BLaER1 treated with 17β-estradiol and CSF1 and Interleukin-3, amounts not matched to agents 10 nM and 100 nM (cell line): ENCODE results near the gene PLCB1.
A peak's percentile ranks its signal among the peaks of the same experiment; 100 is the strongest.

Experiments used
- H3K27ac ChIP-seq, 11 experiments: shearing (Covaris generic); formaldehyde crosslinking; 2 replicates each; pipeline ENCODE4 v1.8.1; 2022
- H3K27me3 ChIP-seq, 11 experiments: shearing (Covaris generic); formaldehyde crosslinking; 2 replicates each; pipeline ENCODE4 v1.8.1; 2022
- H3K36me3 ChIP-seq, 11 experiments: shearing (Covaris generic); formaldehyde crosslinking; 2 replicates each; pipeline ENCODE4 v1.8.1; 2022
- H3K4me1 ChIP-seq, 10 experiments: shearing (Covaris generic); formaldehyde crosslinking; 2 replicates each; pipeline ENCODE4 v1.8.1; 2022
- H3K4me2 ChIP-seq, 11 experiments: shearing (Covaris generic); formaldehyde crosslinking; 2 replicates each; pipeline ENCODE4 v1.8.1; 2022
- H3K4me3 ChIP-seq, 10 experiments: shearing (Covaris generic); formaldehyde crosslinking; 2 replicates each; pipeline ENCODE4 v1.8.1; 2022
- H3K9ac ChIP-seq, 11 experiments: shearing (Covaris generic); formaldehyde crosslinking; 2 replicates each; pipeline ENCODE4 v1.8.1; 2022
- H3K9me3 ChIP-seq, 11 experiments: shearing (Covaris generic); formaldehyde crosslinking; replicated peaks in 1 of 11; 2 replicates each; pipeline ENCODE4 v1.8.1; 2022
- H4K20me1 ChIP-seq, 11 experiments: shearing (Covaris generic); formaldehyde crosslinking; 2 replicates each; pipeline ENCODE4 v1.8.1; 2022
- Cebpa-rat ChIP-seq, 11 experiments: shearing (Covaris generic); IDR thresholded peaks; 2 replicates each; pipeline ENCODE4 v1.8.1; 2022

The PLCB1 gene

DNA sequence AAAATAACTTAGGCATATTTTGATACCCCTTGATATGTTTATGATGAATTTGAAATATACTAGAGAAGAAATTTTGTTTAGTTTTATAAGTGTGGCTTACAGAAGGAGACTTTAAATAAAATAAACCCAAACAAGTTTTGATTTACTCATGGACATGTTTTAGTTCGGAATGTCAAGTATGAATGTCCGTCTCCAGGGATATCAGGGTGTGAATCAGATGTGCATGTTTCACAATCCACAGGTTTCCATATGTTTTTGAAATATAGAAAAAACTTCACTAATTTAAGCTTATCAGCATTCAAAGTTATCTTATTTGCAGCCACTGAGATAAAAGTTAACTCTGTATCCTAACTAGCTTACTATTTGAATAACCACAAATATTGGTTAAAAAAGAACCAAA lies 51.5 kb downstream of the PLCB1 start:
- Histone ChIP-seq H3K9me3 (peaks cover 0 to 16% (median 7%) of the 10 kb centered on the region in 11 experiments; a peak in 5 of 22 replicates), H3K4me2 (no peak overlapping the region), H3K4me3 (no peak overlapping the region), H3K27ac (no peak overlapping the region), H3K27me3 (0 out of 22 replicates have a peak, but pooled peaks cover 0 to 8% (median 0%) of the 10 kb centered on the region in 11 experiments), H4K20me1 (peaks cover 0 to 15% (median 0%) of the 10 kb centered on the region in 11 experiments; a peak in 4 of 22 replicates), H3K36me3 (no peaks in the 10 kb centered on the region), H3K9ac (no peak overlapping the region), H3K4me1 (peaks cover 0 to 12% (median 3%) of the 10 kb centered on the region in 10 experiments; a peak in 8 of 20 replicates)
- no peak for TF ChIP-seq Cebpa-rat (IDR thresholded peaks at IDR 0.05)

DNA sequence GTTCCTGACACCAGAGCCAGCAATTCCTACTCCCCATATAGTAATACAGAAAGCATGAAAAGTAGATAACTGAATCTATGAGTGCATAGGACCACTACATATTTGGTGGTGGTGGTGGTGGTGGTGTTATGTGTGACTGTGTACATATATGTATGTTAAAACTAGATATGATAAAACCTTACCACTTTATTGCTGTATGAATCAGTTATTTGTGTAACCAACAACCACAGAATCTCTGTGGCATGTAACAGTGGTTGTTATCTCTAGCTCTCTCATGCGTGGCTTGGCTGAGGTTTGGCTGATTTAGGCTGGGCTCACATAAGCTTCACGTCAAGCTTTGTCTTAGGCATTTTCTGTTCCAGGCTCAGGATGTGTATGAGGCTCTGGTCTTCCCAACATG lies 55.7 kb downstream of the PLCB1 start:
- H3K9ac ChIP-seq, result no peak overlapping the region
- no peak for TF ChIP-seq Cebpa-rat (IDR thresholded peaks at IDR 0.05)

DNA sequence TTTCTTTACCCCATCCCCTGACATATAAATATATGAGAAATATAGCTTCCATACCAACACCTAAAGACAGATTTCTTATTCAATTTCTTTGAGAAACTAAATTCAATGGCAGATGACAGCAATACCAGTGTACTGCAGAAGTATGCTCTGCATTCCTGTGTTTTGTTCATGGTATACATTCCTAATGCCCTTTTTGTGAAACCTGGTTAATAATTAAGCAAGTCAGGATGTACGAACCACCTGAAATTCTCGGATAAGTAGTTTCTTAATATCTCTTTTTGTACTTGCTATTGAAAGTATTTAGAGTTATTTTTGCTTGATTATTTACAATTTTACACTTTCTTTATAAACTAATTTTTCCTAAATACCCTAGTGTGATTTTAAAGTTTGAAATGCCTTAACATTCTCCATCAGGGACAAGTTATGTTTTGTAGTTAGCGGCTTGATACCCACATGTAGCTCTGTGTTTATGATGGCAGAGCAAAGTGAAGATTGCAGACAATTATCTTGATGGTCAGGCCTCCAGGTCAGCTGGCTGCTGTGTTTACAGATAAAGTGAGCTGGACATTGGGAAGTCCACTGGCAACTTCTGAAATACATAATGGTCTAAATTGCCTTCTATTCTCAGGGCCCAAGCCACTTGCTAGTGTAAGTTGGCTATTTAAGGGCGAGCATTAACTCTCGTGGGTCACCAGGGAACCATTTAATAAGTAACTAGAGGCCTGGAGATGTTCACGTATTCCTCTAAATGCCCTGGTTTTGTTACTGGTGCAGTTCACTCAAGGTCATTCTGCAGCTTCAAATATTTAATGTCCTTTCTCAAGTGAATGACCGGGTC lies 58.2 kb downstream of the PLCB1 start:
- Histone ChIP-seq H4K20me1 (peaks cover 0 to 15% (median 0%) of the 10 kb centered on the region in 11 experiments; a peak in 4 of 22 replicates), H3K36me3 (peaks cover 0 to 25% (median 10%) of the 10 kb centered on the region in 11 experiments; a peak in 11 of 22 replicates), H3K4me3 (no peak overlapping the region), H3K27ac (no peak overlapping the region), H3K4me1 (peaks cover 0 to 12% (median 3%) of the 10 kb centered on the region in 10 experiments; a peak in 8 of 20 replicates), H3K9me3 (peaks cover 18 to 32% (median 26%) of the 10 kb centered on the region in 11 experiments), H3K27me3 (0 out of 22 replicates have a peak, but pooled peaks cover 0 to 8% (median 0%) of the 10 kb centered on the region in 11 experiments), H3K9ac (no peak overlapping the region), H3K4me2 (no peak overlapping the region)
- no peak for TF ChIP-seq Cebpa-rat (IDR thresholded peaks at IDR 0.05)

More for the DNA sequence above, 55.7 kb downstream of the PLCB1 start:
- Histone ChIP-seq H3K4me3 (no peak overlapping the region), H3K27me3 (0 out of 22 replicates have a peak, but pooled peaks cover 0 to 8% (median 0%) of the 10 kb centered on the region in 11 experiments), H3K4me1 (peaks cover 0 to 12% (median 3%) of the 10 kb centered on the region in 10 experiments; a peak in 8 of 20 replicates), H3K27ac (no peak overlapping the region), H3K4me2 (peak overlapping the region in 7 of 11 experiments; percentile 2 to 37 (median 22); a peak in 7 of 22 replicates), H3K9me3 (peaks cover 2 to 9% (median 7%) of the 10 kb centered on the region in 11 experiments; a peak in 19 of 22 replicates), H3K36me3 (peaks cover 0 to 7% (median 0%) of the 10 kb centered on the region in 11 experiments; a peak in 4 of 22 replicates), H4K20me1 (peaks cover 0 to 15% (median 0%) of the 10 kb centered on the region in 11 experiments; a peak in 4 of 22 replicates)

DNA sequence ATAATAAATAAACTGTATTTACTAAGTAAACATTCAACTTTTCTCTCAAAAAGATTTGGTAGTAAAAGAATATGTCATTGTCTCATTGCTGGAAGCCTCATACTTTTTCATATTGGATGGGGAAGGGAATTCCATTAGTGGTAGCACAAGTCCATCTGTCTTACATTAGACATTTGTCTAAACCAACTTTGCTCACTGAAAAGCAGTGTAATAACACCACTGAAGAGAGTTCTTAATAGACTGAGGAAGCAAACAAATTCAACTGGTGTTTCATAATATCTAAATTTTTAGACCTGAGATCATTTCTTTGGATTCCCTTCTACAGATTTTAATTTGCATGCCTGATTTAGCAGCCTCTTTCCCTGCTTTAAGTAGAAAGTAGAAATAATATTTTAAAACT lies 62.7 kb downstream of the PLCB1 start:
- no peak overlapping the region for H3K4me3 ChIP-seq
- H3K36me3 ChIP-seq, result peaks cover 0 to 27% (median 13%) of the 10 kb centered on the region in 11 experiments; a peak in 12 of 22 replicates
- H3K27me3 ChIP-seq, result no peaks in the 10 kb centered on the region
- no peak overlapping the region for H3K9ac ChIP-seq
- H3K4me2 ChIP-seq, result no peak overlapping the region
- no peak for TF ChIP-seq Cebpa-rat (IDR thresholded peaks at IDR 0.05)
- H3K27ac ChIP-seq, result no peak overlapping the region
- H3K9me3 ChIP-seq, result peaks cover 25 to 45% (median 38%) of the 10 kb centered on the region in 11 experiments
- no peaks in the 10 kb centered on the region for H4K20me1 ChIP-seq
- H3K4me1 ChIP-seq, result no peaks in the 10 kb centered on the region

DNA sequence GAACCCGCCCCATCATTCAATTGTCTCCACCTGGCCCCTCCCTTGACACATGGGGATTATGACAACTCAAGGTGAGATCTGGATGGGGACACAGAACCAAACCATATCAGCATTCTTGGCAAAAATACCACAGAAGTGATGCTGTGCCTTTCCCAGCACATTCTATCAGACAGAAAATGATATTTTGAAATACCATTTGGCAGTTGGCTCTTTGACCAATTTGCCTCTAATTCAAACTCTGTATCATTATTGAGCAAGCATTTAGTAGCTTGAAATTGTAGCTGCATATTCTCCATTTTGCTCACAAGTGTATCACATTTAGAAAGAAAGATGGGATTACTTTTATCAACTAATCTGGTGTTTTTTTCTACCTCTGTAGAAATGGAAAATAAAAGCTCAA lies 64.0 kb downstream of the PLCB1 start:
- Histone ChIP-seq H3K27me3 (no peaks in the 10 kb centered on the region), H3K27ac (no peak overlapping the region), H3K36me3 (peaks cover 0 to 27% (median 13%) of the 10 kb centered on the region in 11 experiments; a peak in 12 of 22 replicates), H4K20me1 (no peaks in the 10 kb centered on the region), H3K4me1 (no peaks in the 10 kb centered on the region), H3K4me2 (no peak overlapping the region), H3K9ac (no peak overlapping the region), H3K9me3 (peaks cover 25 to 45% (median 38%) of the 10 kb centered on the region in 11 experiments), H3K4me3 (no peak overlapping the region)
- TF ChIP-seq Cebpa-rat (IDR thresholded peaks at IDR 0.05), result no peak

DNA sequence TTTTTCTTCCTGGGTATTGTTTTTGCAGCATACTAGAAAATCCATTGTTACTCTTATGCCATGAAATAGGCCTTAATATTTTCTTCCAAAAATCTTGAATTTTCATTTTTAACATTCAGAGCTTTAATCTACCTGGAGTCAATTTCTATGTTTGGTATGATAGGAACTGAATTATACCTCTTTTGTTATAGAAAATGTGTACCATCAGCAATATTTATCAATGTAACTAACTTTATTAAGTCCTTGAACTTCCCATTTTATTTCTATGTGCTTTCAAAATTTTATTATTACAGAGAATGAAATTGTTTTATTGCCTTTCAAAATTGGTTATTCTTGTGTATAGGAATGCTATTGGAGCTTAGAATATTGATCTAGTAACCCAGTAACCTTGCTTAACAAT lies 68.2 kb downstream of the PLCB1 start:
- Histone ChIP-seq H3K4me3 (no peak overlapping the region), H3K36me3 (peaks cover 0 to 8% (median 0%) of the 10 kb centered on the region in 11 experiments; a peak in 4 of 22 replicates), H3K9me3 (peaks cover 7 to 20% (median 12%) of the 10 kb centered on the region in 11 experiments; a peak in 17 of 22 replicates), H3K9ac (no peak overlapping the region), H3K4me1 (no peaks in the 10 kb centered on the region), H4K20me1 (no peaks in the 10 kb centered on the region), H3K4me2 (no peak overlapping the region), H3K27me3 (no peaks in the 10 kb centered on the region), H3K27ac (no peak overlapping the region)
- TF ChIP-seq Cebpa-rat (IDR thresholded peaks at IDR 0.05), result no peak

DNA sequence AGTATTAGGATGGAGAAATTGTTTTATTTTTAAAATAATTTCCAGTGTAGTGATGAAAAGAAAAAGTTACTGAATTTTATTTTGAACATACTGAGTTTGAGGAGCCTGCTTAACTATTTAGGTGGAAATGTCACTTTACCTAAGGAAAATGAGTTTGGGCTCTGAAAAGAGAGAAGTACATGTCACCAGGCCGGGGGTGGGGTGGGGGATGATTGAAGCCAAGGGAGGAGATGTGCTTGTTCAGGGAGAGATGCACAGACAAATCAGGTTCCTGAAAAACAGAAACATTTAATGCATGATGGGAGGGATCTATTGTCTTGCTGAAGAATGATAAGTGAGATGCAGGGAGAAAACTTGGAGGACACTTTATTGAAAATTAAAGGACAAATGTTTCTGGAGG lies 71.3 kb downstream of the PLCB1 start:
- Histone ChIP-seq H3K9me3 (peaks cover 0 to 8% (median 0%) of the 10 kb centered on the region in 11 experiments; a peak in 3 of 22 replicates), H3K27ac (no peak overlapping the region), H4K20me1 (no peaks in the 10 kb centered on the region; a peak in 1 of 22 replicates), H3K36me3 (no peaks in the 10 kb centered on the region), H3K4me3 (no peak overlapping the region), H3K4me1 (peaks cover 0 to 13% (median 10%) of the 10 kb centered on the region in 10 experiments; a peak in 16 of 20 replicates), H3K9ac (no peak overlapping the region), H3K27me3 (no peaks in the 10 kb centered on the region), H3K4me2 (no peak overlapping the region)
- TF ChIP-seq Cebpa-rat (IDR thresholded peaks at IDR 0.05), result no peak

DNA sequence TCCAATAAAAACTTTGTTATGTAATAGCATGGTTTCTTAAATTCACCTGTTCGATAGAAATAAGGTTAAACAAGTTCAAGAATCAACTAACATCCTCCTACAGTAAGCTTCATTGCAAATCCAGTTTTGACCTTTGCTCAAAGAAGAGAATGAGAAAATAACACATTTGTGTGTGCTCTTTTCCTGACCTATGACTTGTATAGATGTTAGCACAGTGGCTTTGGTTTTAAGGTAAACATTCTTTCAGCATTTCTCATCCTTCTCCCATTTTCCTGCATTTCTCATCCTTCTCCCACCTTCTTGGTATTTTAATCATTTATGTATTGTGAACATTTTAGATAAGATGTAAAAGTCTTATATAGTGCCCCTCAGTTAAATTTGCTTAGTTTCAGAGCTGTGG lies 73.9 kb downstream of the PLCB1 start:
- Histone ChIP-seq H3K4me2 (no peak overlapping the region), H3K9ac (no peak overlapping the region), H3K4me1 (peaks cover 11 to 39% (median 29%) of the 10 kb centered on the region in 10 experiments), H3K27ac (no peak overlapping the region), H3K4me3 (no peak overlapping the region), H3K27me3 (no peaks in the 10 kb centered on the region), H4K20me1 (no peaks in the 10 kb centered on the region; a peak in 1 of 22 replicates), H3K36me3 (no peaks in the 10 kb centered on the region), H3K9me3 (peaks cover 0 to 8% (median 0%) of the 10 kb centered on the region in 11 experiments; a peak in 2 of 22 replicates)
- no peak for TF ChIP-seq Cebpa-rat (IDR thresholded peaks at IDR 0.05)

DNA sequence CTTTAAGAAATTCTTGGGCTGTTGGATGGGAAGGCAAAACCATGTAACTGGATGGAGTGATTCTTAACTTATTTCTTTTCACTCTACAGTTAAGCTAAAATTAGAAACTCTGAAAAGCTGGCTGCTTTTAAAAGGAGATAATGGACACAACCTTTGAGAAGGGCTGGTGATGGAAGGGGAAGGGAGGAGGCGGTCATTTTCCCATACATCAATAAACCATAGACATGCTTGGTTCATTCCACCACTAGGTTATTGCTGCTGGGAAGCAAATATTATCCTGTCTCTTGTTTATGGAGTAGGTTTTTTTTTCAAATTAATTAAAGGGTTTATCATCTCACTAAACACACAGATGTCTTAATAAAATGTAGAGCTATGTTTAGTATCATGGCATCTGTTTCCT lies 76.2 kb downstream of the PLCB1 start:
- H3K9me3 ChIP-seq, result peaks cover 0 to 12% (median 0%) of the 10 kb centered on the region in 11 experiments; a peak in 3 of 22 replicates
- H3K36me3 ChIP-seq, result no peaks in the 10 kb centered on the region
- no peak for TF ChIP-seq Cebpa-rat (IDR thresholded peaks at IDR 0.05)
- 0 out of 22 replicates have a peak overlapping the region, but pooled peaks of 1 of the 11 experiments have one; percentile 10 for H3K27ac ChIP-seq
- H3K4me2 ChIP-seq, result peak overlapping the region in 9 of 11 experiments; percentile 5 to 78 (median 61); a peak in 15 of 22 replicates
- no peak overlapping the region for H3K9ac ChIP-seq
- no peak overlapping the region for H3K4me3 ChIP-seq
- no peaks in the 10 kb centered on the region; a peak in 1 of 22 replicates for H4K20me1 ChIP-seq
- no peaks in the 10 kb centered on the region for H3K27me3 ChIP-seq
- H3K4me1 ChIP-seq, result peaks cover 24 to 53% (median 40%) of the 10 kb centered on the region in 10 experiments
